GM19328 (cell line): ENCODE results near the gene CD163.
"Not testable (repeated sequence)": the region's sequence is repeated elsewhere in the genome, so short reads cannot be mapped to it uniquely, and the experiment has no call there.

Experiments
- ATAC-seq: cut with Tn5 transposase; IDR thresholded peaks from one replicate; pipeline ENCODE4 v1.9.1; 2021; ENCODE audit warnings: mild to moderate bottlenecking, moderate library complexity; ENCODE audit not compliant: unreplicated experiment

CD163 gene

DNA sequence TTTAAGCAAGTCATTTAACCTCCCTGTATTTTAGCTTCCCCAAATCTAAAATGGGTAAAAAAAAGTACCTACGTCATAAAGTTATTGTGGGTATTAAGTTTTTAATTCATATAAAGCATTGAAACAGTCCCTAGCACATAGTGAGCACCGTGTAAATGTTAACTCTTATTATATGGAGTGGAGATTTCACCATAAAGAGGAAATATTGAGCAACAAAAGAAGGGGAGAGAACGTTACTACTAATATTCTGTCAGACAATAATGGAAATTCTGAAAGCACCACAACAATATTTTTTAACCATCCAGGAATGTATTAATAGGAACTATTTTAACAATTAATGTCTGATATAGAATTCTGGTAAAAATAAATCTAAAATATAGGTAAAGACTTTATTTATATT lies 51.8 kb downstream of the CD163 start:
- no peak for ATAC-seq

DNA sequence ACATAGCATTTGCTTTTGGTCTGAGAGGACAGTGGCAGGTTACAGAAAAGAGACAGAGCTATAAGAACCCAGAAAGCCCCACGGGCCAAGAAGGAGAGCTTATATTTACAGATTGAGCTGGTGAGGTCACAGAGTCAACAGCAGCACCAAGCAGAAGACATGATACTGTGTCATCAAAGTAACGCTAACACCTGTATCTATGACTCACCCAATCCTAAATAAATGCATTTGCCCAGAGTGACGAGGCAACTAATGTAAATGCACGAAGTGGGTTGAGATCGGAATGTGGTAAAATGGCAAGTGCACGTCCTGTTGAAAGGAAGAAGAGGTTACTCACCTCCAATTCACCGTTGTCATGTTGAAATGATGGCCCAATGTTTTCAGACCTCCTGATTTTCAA lies 52.9 kb downstream of the CD163 start:
- ATAC-seq, result no peak

DNA sequence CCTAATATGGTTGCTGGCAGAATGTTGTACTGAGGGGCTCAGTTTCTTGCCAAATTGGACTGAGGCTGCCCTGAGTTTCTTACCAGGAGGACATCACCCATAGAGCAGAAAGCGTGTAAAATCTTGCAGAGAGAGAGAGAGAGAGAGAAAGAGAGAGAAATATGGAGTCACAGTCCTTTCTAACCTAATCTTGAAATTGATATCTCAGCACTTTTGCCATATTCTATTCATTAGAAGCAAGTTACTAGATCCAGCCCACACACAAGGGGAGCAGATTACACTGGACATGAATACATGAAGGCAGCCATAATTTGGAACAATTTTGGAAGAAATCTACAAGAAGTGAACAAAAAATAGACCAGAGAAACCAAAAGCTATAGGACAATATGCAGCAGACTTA lies 55.5 kb downstream of the CD163 start:
- no peak for ATAC-seq

DNA sequence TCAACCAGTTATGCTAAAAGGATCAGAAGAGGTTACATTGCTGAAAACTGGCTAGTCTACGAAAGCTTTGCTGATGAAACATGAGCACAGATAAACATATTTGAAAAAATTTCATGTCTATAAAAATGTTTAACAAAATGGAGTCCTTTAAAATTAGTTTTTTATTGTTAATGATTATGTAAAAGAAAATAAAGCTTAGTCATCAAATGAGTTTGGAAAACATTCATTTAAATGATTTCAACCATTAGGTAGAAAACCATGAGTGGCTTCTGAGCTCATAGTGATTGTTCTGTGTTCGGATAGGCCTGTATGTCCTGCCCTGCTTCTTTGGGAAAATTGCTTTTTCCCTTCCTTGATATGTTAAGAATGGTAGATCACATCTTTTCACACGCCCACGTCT lies 59.0 kb downstream of the CD163 start:
- no peak for ATAC-seq

DNA sequence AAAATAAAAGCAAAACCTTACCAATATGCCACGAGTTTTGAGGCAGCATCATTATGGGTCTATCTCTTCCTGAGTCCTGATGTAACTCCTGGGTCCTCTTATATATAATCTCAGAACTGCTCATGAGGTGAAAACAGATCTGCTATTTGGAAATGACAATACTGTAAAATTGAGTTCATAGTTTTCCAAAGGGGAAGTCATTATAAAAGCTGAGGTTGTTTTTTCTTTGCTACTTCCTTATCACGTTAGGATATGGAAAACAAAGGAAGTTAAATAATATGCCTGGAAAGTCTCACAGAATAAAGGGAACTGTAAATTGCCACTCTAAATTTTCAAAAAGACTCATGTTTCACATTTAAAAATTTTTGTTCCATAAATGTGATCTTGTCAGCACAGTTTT lies 59.5 kb downstream of the CD163 start, which contains the start of gene CD163L1:
Gene CD163L1, minus strand, starts transcription at position 78 of the 400 bp plus-strand sequence. Its CDS starts 26 bp downstream, at position 52.
- no peak for ATAC-seq

DNA sequence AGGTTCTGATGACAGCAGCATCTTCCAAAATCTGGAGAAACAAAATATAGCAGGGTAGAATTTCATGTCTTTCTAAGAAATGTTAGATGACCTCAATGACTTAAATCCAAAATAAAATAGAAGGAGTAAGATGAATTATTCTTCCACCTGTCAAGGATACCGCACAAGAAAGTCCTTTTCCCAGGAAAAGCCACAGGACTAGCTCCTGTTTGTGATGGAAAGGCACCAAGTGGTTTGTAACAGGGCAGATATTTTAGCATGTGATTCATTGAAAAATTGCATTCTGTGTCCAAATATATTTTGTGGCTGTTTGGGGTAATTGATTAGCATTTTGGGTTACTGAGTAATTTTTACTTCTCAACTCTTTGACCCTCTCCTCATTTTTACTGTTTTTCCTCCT lies 62.4 kb downstream of the CD163 start:
- no peak for ATAC-seq

DNA sequence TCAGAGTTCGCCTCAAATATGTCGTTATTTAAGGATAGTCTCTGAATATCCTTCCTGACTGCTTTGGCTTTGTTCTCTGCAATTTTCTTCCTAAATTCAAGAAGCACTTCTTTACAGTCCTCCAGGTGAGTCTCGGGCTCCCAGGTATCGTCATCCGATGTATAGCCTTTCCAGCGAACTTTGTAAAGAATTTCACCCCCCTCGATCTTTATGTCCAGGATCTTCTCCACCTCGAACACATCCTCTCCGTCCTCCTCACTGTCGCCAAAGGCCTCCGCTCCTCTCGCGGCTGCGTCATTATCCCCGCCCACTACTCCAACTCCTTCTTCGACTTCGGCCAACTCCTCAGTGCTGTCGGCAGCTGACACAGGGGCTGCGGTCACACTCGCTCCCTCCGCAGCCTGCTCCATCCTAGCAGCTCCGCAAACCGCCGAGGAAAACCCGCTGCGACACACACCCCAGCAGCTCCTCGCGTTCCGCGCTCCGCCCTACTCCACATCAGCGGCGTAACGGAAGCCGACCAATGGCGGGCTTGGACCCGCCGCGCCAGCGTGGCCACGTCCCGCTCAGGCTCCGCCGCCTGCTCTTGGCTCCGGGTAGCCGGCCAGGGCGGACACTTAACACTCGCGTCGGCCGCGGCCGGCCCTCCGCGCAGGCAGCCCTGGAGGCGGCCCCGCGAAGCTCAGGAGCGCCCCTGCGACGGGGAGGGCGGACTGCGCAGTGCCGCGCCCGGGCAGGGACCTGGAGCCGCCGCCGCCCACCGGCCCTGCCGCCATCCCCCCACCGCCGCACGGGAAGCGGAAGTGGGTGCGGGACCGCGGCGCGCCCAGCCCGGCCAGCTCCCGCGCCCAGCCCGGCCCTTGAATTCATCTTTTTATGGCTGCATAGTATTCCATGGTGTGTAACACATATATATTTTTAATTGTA lies 63.7 kb downstream of the CD163 start:
- ATAC-seq, result no peak

DNA sequence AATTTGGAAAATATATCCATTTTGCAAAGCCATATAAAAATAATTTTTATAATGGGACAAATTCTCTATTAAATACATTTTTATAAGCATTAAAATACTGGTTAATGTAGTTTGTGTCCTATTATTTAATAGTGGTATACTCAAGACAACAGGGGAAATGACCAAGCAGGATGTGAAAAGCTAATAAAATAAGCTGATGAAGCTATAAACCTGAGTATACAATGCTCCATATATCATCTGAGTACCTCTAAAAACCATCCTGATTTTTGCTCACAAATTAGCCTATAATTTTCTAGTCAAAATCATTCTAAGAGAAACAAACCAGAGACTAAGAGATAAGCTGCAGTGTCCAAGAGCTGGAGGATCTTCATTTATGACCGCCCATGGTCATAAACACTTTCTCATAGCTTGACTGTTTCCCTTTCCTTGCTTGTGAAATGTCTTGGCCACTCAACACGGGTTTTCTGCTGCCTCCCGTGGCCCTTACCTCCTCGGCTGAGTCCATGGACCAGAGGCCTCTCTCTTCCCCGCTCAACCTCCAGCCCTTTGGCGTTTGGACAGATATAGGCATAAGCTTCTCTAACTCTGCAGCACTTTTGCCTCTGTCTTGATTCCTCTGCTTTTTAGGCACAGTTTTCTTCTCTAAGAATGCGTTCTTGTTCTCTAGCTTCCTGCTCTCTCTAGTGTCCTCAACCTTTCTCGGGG lies 65.1 kb downstream of the CD163 start:
- ATAC-seq, result not testable (repeated sequence)

DNA sequence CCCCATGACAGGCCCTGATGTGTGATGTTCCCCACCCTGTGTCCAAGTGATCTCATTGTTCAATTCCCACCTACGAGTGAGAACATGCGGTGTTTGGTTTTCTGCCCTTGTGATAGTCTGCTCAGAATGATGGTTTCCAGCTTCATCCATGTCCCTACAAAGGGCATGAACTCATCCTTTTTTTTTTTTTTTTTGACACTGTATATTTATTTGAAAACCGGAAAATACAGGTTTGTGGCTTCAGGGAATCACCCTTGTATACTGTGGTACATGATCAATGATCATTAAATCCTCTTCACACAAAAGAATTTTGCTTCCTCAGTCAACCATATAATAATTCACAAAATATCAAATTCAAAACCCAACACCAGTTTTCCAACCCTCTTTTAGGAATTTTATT lies 66.1 kb downstream of the CD163 start:
- not testable (repeated sequence) for ATAC-seq

DNA sequence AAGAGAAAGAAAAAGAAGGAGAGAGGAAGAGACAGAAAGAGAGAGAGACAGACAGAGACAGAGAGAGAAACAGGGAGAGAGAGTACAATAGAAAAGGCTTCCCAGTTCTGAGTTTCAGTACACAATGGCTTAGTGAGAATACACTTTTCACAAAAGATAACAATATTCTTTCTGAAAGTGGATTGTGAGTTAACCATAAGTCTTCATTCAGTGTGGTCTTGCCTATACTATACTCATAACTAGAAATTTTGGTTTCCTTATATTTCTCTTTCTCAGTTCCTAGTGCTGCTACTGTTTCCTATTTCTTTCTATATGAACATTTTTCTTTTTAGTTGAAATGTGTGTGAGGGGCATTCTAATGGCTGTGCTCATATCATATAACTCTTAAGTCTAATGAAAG lies 68.9 kb downstream of the CD163 start:
- no peak for ATAC-seq

DNA sequence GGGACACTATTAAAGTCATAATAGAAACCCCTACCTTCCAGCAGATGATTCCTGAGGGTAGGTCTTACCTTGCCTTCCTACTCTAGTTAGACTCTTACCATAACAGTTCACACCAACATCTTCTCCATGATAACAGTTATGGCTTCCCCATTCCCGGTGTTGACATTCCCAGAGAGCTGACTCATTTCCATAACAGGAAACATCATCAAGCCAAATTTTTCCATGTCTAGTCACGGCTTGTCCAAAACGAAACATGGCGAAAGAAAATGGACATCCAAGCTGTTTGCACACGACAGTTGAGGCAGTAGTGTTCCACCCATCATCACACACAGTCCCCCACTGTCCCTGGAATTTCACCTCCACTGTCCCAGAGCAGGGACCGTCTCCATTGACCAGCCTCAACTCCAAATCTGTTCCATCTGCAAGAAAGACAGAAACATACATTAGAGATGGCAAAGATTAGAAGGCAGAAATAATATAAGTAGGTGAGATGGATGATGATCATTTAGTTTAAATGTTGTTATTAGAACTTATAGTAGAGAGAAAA lies 70.2 kb downstream of the CD163 start:
- no peak for ATAC-seq

DNA sequence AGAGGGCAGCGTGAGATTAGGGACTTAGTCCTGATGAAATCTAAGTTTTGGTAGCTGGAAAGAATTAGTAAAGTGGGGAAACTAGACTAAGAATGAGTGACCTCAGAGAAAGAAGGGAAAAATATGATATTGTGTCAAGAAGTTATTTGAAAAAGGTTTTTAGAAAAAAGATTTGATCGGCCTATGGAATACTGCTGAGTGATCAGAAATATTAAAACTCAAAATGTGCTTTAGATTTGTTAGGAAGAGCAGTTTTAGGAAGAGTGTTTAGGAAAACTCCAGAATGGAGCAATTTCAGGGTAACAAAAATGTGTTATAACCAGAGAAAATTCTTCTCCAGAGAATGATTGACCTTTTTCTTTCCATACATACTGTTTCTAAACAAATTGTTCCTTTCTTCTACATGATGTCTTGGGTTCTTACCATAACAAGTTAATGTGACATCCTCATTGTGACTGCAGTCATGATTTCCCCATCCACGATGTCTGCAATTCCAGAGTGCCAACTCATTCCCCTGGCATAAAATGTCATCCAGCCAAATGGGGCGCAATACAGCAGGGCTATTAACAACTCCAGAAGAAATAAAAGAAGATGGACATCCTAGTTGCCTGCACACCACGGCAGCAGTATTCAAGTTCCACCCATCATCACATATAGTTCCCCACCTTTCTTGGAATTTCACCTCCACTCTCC lies 71.4 kb downstream of the CD163 start:
- no peak for ATAC-seq
